ENCODE data around the gene COQ4.

- no peak for TF ChIP-seq CTCF (IDR thresholded peaks at IDR 0.05)
- no peak for TF ChIP-seq ZFX (IDR thresholded peaks at IDR 0.05; ENCODE audit: borderline replicate concordance)
Observed at GRCh38 chr9:128285033-128285784, 37.4 kb upstream of the COQ4 start.
